HG02623 (cell line): Measurements from ENCODE around the gene SUPT5H.
A peak's percentile ranks its signal among the peaks of the same experiment; 100 is the strongest.

Experiments
- ATAC-seq: cut with Tn5 transposase; IDR thresholded peaks from one replicate; pipeline ENCODE4 v1.9.1; 2021; ENCODE audit warnings: moderate library complexity; ENCODE audit not compliant: unreplicated experiment

Gene SUPT5H

DNA sequence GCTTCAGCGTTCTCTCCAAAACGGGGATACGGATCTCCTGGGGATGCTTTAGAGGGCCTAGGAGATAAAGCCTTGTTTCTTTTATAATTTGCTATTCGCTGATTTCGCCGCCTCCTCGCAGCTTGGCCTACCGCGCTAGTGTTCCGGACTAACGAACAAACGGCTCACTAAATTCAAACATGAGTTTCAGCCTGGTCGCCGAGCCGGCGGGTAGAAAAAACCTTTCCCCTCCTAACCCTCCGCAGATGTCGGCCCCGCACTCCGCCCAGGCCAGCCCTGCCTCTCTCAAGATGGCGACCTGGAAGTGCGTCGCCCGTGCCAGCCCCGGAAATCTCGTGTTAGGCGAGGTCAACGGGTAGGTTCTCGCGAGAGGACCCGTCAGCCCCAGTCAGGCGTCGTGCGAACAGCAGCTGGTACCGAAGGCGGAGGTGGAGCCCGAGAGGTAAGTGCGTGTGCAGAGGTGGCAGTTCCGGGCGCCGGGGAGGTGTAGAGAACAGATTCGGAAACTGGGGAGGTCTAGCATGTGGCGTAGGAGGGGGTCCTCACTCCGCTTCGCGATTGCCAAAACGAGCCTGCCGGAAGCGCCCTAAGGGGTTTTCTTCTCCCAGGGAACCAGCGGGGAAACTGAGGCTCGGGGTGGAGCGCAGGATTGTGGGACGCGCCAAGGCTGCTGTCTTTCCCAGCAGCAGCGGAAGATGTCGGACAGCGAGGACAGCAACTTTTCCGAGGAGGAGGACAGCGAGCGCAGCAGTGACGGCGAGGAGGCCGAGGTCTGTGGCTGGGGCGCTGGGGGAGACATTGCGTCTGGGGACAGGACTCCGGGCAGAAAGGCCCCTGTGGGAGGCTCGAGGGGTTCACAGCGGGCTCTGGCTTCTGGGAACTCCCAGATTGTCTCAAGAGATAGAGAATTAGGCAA lies at the start of gene SUPT5H:
TSS of gene SUPT5H (plus strand) at position 387 of the 916 bp plus-strand sequence. CDS start at position 696, 309 bp downstream.
- peak; percentile 83 for ATAC-seq

DNA sequence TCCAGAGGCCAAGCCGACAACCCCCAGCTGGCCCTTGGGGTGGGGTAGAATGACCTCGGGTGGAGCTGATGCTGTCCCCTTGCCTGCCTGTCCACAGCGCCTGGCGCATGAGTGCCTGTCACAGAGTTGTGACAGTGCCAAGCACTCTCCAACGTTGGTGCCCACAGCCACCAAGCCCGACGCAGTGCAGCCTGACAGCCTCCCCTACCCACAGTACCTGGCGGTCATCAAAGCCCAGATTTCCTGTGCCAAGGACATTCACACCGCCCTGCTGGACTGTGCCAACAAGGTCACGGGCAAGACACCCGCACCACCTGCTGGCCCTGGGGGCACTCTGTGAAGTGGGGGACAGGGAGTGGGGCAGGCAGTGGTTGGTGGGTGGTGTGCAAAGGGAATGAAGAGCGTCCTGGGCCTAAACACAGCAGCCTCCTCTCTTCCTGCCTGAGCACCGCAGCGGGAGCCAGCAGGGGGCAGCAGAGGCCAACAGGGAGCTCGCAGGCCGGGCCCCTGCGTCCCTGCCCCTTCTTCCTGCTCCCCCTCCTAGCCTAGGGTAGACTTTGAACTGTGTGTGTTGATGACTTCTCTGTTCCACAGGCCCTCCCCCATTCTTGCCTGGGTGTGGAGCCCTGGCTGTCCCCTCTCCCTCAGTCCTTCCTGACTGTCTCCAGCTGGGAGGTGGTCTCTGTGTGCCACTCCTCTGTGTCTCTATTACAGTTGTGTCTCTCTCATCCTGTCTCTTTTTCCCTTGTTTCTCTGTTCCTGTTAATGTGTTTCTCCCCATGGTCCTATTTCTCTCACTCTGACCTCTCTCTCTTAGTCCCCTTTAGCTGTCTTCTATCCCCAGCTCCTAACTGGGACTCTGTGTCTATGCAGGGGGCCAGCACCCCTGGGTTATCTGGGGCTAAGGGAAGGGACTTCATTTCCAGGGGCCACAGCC lies 47.8 kb upstream of the SUPT5H start:
- ATAC-seq, result no peak

DNA sequence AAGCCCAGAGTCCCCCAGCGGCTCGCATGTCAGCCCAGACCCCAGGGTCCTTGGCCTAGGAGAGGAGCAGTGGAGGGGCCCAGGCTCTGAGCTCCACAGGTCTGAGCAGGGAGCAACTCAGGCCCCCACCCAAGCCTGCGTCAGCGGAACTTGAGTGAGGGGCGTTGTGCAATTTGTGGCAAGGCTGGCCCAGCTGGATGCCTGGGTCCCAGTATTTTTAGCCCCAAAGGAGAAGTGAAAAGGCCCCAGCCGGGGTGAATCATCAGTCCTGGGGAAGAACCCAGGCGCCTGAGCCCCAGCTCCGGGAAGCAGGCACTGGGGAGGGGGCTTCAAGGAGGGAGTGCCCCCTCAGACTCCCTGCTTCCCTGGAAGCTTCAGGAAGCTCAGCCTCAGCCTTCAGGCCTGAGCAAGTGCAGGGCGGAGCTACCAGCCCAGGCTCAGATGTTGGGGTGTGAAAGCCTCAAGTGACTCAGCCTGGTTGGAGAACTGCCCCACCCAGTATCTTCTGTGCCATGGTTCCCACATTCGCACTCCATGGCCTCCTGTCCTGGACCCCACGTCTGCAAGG lies 47.0 kb upstream of the SUPT5H start:
- ATAC-seq, result no peak

DNA sequence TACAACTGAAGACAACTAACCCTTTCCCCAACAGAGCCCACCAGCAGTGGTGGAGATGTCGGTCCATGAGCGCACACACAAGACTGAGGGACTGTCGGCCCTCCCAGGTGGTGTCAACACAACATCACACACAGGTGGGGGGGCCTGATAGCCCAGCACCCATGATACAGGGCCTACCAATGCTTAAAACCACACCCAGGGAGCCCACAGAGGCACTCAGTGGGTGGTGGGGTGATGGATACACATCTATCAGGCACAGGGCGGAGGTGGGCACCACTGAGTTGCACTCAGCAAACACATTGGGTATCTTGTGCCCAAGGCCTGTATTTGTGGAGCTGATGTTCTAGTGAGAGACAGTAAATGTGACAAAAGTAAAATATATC lies 45.7 kb upstream of the SUPT5H start:
- ATAC-seq, result no peak

DNA sequence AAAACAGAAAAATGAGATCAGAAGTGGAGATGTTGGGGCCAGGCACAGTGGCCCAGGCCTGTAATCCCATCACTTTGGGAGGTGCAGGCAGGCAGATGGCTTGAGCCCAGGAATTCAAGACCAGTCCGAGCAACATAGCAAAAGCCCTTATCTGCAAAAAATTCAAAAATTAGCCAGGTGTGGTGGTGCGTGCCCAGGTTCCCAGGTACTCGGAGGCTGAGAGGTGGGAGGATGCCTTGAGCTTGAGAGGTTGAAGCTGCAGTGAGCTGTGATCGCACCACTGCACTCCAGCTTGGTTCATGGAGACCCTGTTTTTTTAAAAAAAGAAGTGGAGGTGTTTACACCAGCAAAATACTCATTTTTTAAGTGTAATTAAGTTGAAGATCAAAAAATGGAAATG lies 45.3 kb upstream of the SUPT5H start:
- no peak for ATAC-seq

DNA sequence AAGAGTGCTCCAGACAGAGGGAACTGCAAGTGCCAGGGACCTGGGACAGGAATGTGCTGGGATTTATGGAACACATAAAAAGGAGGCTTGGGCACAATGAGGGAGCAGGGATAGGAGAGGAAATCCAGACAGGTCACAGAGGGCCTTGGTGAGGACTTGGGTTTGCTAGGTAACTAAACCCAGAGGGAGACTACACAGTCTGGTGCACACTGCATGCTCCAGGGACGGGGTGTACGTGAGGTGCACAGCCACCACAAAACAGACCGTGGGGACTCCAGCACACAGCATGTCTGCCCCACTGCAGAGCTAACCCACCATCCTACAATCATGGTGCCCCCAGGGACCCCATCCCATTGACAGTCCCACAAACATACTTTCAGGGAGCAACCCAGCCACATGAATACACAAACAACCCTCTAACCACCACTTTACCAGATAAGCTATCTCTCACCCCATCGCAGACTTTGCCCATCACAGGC lies 44.3 kb upstream of the SUPT5H start:
- ATAC-seq, result no peak

DNA sequence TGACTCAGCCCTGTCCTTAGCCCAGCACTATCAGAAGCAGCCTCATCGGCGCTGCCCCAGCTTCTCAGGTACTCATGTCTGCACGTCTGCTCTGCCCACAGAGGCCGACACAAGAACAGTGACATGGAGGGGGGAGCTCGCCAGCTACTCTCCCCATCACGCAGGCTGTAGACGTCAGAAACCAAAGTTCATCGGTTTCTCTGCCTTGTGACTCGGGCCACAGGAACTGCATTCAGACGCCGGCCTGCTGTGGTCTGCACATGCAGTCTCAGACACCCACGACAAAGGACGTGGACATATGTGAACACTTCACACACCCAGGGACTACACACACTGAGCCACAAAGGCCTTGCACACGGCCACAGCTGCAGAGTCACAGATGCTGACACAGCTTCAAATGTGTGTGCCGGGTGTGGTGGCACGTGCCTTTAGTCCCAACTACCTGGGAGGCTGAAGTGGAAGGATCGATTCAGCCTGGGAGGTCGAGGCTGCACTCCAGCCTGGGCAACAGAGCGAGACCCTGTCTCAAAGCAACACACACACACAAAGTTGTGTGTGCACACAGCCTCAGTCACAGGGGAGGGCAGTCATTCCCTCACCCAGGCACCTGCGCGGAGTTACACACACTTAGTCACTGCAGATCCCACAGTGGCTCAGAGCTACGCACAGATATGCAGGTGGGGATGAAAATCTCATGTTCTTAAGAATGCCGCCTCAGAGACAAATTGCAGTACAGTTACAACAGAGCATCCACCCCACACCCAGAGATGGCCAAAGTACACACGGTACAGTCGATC lies 43.6 kb upstream of the SUPT5H start:
- ATAC-seq, result no peak

DNA sequence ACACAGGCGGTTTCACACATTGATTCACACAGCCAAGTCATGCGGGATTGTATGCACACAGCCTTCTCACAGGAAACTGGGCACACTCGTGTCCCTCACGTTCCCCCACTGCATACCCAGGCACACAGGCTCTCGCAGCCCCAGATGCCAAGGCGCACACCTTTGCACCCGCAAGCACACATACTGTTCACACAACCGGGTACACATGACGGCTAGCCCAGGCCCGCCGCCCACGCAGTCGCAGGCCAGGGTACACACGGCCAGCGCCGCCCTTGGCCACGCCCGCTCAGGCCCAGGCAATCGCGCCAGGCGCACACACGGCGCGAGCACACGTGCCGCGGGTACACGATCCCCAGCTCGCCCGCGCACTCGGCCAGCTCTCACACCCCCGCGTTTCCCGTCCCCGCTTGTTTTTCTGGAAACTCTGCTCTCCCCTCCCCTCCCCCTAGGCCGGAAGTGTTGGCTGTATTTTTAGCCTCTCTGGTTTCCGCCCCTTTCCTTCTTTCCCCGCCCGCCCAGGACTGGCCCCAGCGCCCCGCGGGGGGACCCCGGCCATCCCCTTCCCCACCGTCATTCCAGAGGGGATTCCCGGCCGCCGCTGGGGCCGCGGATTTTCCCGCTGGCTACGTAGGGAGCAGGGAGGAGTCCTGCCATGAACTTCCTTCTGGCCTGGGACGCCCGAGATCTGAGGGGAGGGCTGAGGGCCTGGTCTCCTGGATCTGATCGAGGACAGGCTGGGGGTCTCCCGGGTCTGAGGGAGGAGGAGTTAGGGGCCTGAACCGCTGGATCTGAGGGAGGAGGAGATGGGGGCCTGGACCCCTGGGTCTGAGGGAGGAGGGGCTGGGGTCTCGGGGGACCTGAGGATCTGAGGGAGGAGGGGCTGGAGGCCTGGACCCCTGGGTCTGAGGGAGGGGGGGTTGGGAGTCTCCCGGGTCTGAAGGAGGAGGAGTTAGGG lies 42.8 kb upstream of the SUPT5H start:
- no peak for ATAC-seq

DNA sequence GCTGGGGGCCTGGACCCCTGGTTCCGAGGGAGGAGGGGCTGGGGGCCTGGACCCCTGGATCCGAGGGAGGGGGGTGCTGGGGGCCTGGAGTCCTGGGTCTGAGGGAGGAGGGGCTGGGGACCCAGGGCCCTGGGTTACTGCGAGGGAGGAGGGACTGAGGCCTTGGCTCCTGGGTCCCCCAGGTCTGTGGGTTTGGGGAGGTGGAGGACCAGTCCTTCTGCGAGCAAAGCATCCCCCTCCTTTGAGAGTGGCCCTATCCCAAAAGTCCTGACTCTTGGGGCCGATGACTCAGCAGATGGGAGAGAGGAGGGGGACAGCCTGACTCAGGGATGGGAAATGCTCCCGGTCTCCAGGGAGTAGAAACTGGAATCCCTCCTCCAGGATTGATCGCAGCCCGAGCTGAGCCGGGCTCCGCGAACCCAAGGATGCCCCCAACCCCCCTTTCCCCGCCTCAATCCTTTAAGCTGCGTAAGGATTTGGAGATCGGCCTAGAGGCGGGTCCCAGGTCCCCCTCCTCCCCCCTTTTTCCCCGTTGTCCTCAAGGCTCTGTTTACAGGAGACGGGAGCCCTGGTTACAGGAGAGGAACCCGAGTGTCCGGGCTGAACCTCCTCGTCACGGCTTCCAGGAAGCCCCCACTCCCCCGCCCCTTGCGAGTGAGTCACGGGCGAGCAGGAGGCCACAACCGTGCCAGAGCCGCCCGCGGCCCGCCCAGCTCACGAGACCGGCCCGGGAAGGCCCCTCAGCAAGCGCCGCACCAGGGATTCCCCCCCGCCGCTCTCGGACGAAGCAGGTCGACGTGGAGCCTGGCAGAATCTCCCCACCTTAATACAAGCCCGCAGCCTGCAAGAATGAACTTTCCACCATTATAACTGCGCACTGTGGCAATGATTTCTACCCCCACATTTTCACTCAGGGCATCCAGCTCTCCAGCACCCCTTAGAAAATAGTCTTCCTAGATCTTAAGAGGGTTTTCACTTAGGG lies 41.8 kb upstream of the SUPT5H start:
- ATAC-seq, result no peak

DNA sequence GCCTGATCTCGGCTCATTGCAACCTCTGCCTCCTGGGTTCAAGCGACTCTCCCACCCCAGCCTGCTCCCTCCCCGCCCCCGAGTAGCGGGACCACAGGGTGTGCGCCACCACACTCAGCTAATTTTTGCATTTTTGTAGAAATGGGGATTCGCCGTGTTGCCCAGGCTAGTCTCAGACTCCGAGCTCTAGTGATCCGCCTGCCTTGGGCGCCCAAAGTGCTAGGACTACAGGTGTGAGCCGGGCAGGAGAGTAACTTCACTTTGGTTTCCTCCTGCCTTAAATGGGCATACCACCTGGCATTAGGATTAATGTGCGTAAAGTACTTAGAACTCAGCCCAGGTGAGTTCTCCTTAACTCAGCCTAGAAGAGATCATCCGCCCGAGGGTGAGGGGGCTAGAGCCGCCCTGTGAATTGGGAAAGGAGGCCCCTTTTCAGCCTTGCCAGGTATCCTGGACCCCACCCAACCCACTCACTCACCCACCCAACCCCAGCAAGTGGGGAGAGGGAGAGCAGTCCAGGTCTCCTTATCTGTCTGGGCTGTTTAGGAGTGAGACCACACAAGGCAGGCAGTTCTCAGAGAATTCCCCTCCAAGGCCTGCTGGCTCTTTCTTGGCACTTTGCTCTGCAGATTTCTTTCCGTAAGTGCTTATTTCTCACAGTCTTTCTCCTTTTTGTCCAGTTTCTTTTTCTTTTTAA lies 40.0 kb upstream of the SUPT5H start:
- no peak for ATAC-seq

DNA sequence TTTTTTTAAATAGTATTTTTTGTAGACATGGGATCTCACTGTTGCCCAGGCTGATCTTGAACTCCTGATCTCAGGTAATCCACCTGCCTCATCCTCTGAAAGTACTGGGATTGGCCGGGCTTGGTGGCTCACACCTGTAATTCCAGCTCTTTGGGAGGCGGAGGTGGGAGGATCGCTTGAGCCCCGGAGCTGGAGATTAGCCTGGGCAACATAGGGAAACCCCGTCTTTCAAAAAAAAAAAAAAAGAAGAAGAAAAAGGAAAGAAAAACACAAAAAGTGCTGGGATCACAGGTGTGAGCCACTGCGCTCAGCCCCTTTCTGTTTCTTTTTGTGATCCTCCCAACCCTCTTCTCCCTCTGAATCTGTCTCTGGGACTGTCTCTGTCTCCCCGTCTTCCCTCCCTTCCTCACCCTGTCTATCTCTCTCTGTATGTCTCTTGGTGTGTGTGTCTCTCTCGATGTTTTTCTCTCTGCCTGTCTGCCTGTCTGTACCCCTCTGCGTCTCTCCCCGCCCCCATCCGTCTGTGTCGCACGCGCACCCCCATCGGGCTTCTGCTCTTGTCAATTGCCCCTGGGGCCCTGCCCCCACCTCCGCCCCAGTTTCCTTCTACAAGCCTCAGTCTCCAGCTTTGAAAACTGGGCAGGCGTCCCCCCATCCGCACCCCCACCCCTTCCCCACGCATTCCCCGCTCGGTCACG lies 39.3 kb upstream of the SUPT5H start:
- no peak for ATAC-seq

DNA sequence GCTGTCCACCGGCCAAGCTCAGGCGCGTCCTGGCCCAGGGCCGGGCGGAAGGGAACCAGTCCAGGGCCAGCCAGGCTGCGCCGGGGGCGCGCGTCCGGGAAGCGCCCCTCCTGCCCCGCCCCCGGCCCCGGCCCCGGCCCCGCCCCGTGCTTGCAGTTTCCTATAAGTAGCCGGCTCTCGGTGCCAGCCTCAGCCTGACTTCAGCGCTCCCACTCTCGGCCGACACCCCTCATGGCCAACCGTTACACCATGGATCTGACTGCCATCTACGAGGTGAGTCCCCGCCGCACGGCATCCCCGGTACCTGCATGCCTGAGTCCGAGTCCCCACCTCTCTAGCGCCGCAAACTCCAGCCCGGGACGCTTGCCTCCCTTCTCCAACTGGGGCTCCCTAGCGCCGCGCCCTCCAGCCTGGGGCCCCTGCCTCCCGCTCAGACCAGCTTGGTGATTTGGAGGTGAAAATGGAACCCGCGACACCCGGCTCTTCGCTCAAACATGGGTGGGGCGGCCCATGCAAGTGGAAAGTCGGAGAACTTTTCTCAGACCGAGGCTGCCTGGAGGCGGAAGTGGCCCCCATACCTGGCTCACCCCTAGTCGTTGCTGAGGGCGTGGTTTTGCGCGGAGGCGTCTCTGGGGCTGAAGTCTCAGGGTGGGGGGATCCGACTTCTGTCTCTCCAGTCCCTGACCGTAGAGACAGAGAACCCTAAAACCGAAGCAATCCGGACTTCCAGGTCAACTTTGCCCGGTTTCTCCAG lies 38.5 kb upstream of the SUPT5H start, which contains the start of gene ZFP36:
TSS of gene ZFP36 (plus strand) at position 192 of the 754 bp plus-strand sequence. CDS start at position 250, 58 bp downstream.
- ATAC-seq, result no peak

DNA sequence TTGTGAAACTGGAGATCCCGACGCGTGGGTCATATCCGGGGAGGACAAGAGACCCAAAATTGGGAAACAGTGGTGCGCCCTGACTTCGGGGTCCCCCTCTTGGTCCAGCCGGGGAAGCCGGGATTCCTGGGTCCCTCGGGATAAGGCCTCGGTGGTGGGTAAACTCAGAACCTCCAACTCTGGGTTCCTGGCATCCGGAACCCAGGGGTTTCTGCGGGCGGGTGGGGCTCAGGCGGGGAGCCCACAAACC lies 38.0 kb upstream of the SUPT5H start:
- no peak for ATAC-seq

DNA sequence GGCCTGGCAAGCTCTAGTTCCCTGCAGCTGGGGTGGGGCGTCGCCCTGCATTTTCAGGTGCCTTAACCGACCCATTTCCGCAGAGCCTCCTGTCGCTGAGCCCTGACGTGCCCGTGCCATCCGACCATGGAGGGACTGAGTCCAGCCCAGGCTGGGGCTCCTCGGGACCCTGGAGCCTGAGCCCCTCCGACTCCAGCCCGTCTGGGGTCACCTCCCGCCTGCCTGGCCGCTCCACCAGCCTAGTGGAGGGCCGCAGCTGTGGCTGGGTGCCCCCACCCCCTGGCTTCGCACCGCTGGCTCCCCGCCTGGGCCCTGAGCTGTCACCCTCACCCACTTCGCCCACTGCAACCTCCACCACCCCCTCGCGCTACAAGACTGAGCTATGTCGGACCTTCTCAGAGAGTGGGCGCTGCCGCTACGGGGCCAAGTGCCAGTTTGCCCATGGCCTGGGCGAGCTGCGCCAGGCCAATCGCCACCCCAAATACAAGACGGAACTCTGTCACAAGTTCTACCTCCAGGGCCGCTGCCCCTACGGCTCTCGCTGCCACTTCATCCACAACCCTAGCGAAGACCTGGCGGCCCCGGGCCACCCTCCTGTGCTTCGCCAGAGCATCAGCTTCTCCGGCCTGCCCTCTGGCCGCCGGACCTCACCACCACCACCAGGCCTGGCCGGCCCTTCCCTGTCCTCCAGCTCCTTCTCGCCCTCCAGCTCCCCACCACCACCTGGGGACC lies 37.6 kb upstream of the SUPT5H start:
- ATAC-seq, result no peak

DNA sequence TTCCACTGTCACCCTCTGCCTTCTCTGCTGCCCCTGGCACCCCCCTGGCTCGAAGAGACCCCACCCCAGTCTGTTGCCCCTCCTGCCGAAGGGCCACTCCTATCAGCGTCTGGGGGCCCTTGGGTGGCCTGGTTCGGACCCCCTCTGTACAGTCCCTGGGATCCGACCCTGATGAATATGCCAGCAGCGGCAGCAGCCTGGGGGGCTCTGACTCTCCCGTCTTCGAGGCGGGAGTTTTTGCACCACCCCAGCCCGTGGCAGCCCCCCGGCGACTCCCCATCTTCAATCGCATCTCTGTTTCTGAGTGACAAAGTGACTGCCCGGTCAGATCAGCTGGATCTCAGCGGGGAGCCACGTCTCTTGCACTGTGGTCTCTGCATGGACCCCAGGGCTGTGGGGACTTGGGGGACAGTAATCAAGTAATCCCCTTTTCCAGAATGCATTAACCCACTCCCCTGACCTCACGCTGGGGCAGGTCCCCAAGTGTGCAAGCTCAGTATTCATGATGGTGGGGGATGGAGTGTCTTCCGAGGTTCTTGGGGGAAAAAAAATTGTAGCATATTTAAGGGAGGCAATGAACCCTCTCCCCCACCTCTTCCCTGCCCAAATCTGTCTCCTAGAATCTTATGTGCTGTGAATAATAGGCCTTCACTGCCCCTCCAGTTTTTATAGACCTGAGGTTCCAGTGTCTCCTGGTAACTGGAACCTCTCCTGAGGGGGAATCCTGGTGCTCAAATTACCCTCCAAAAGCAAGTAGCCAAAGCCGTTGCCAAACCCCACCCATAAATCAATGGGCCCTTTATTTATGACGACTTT lies 36.8 kb upstream of the SUPT5H start:
- no peak for ATAC-seq
